Aorta (tissue), 5 donors: Measurements from ENCODE around the gene SIRT1. TPM values are rescaled to one million over a fixed set of nuclear protein-coding genes. Genes with fewer than 3 reads are reported as not detected.

Experiments
- ATAC-seq: fragments of 200-7000 bp; cut with Tn5 transposase; one replicate; pipeline ENCODE4 v1.9.1; 2022; ENCODE audit warnings: moderate library complexity; ENCODE audit not compliant: low FRiP score
- DNase-seq, 2 donors: peaks; one replicate each; pipeline ENCODE4 v3.0.0-alpha.2; 2020
- H3K27ac ChIP-seq, 2 donors: one replicate each; pipeline ENCODE4 v1.5.1; 2013; ENCODE audit warnings: low read length in 2 of 2, mild to moderate bottlenecking in 2 of 2, moderate library complexity in 2 of 2, control low read depth in 1 of 2, inconsistent platforms in 1 of 2, low read depth in 1 of 2
- H3K27me3 ChIP-seq, 2 donors: one replicate each; pipeline ENCODE4 v1.6.1; 2013; ENCODE audit warnings: control low read depth in 1 of 2, low read length in 1 of 2, mild to moderate bottlenecking in 1 of 2, moderate library complexity in 1 of 2; ENCODE audit not compliant: insufficient read depth in 2 of 2, control insufficient read depth in 1 of 2
- H3K36me3 ChIP-seq, 2 donors: one replicate each; pipeline ENCODE4 v1.6.1; 2013; ENCODE audit warnings: control low read depth in 1 of 2, low read length in 1 of 2, mild to moderate bottlenecking in 1 of 2; ENCODE audit not compliant: insufficient read depth in 2 of 2, control insufficient read depth in 1 of 2
- H3K4me1 ChIP-seq, 2 donors: one replicate each; pipeline ENCODE4 v1.6.1; 2013; ENCODE audit warnings: low read length in 2 of 2, control low read depth in 1 of 2, mild to moderate bottlenecking in 1 of 2, moderate library complexity in 1 of 2; ENCODE audit not compliant: insufficient read depth in 2 of 2, control insufficient read depth in 1 of 2
- H3K4me3 ChIP-seq, 2 donors: one replicate each; pipeline ENCODE4 v1.5.1; 2013; ENCODE audit warnings: low read length in 2 of 2, control low read depth in 1 of 2, mild to moderate bottlenecking in 1 of 2
- H3K9me3 ChIP-seq: one replicate; pipeline ENCODE4 v1.6.1; 2013; ENCODE audit warnings: mild to moderate bottlenecking, low read length; ENCODE audit not compliant: control insufficient read depth
- WGBS, 2 donors: extraction: QIAGEN DNeasy Blood & Tissue Kit; methylation state at CpG; one replicate each; pipeline ENCODE4 v1.1.7; 2013; 5-methylcytosine and 5-hydroxymethylcytosine counted together
- intact Hi-C, 2 donors: fragments of 100-400 bp; cut with DNase I; formaldehyde crosslinking; loops; one replicate each; pipeline versions ENCODE4 v1.14.2 to v1.15.0; 2022
- polyA plus RNA-seq, 2 donors: library from polyadenylated mRNA; stranded (reverse); fragments of 200-250 nt; gene quantifications; one replicate each; pipeline ENCODE4 v1.2.3, GENCODE V29; 2013
- total RNA-seq, 2 donors: library from RNA; stranded (reverse); fragmentation: NEBNext Ultra II Directional; extraction: Animal tissue kit (Norgen Biotek cat#: 25700); gene quantifications; one replicate each; pipeline ENCODE4 v1.2.1, GENCODE V29; 2021
- donor health status: healthy with polysubstance abuse.
- donor health status: Bipolar disorder and iron deficiency.
- donor health status: DM: no; HTN: no; CAD: no.
- donor health status: DM: no; HTN: no; CAD: no.
- donor health status: DM: yes; HTN: yes; CAD: no.

SIRT1 gene
- total and polyA plus RNA-seq, 4 donors: 13.0 to 24.8 (median 19.1) TPM

DNA sequence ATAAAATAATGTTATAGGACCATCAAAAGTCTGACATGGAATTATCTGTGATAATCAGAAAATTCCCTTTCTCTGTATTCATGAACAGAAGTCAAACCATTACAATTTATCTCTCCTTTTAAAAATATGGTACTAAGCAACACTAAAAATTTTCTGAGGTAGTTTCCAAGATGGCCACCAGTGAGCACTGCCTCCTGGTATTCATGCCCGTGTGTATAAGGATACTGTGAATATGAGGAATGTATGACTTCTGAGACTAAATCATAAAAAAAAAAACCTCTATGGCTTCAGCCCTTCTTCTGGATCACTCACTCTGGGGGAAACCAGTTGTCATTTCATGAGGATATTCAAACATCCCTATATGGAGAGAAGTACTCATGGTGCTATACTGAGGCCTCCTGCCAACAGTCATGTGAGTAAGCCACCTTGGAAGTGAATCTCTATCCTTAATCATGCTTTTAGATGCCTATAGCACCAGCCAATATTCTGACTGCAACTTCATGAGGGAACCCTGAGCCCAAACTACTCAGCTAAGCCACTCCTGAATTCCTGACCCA, 41.1 kb downstream of the SIRT1 start:
- H3K4me3 ChIP-seq: no peak overlapping the region
- ATAC-seq: no peak
- 68 to 72% methylated on average over 1 of the region's 1 CpG for WGBS, 2 donors

DNA sequence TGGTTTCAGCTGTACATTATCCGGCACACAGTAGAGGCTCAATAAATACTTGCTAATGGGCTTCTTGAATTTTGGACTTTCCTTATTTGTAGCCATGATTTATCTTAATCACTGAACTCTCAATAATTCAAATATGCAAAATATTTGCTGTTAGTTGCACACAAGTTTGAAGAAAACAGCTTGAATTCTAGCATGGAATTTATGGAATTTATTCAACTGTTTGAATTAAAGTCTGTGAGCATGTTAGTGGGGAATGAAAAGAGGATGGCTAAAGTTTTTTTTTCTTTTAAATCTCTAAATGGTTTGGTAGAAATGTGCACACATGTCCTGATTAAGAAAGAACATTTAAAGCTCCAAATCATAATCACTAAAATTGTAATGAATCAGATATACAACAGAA, 42.5 kb downstream of the SIRT1 start:
- intact Hi-C loops: no loop called here
- no peaks in the 10 kb centered on the region for H3K27me3 ChIP-seq
- no peaks in the 10 kb centered on the region for H3K9me3 ChIP-seq
- H3K36me3 ChIP-seq: no peaks in the 10 kb centered on the region
- no peak overlapping the region for H3K4me3 ChIP-seq
- no peak for DNase-seq
- 93 to 98% methylated on average over 1 of the region's 1 CpG for WGBS, 2 donors
- ATAC-seq: no peak
- no peaks in the 10 kb centered on the region for H3K4me1 ChIP-seq
- no peak overlapping the region for H3K27ac ChIP-seq

More for the DNA sequence above, 41.1 kb downstream of the SIRT1 start:
- Histone ChIP-seq H3K36me3 (no peaks in the 10 kb centered on the region), H3K9me3 (no peaks in the 10 kb centered on the region), H3K27me3 (no peaks in the 10 kb centered on the region), H3K4me1 (no peaks in the 10 kb centered on the region), H3K27ac (no peak overlapping the region)
- intact Hi-C loops: no loop called here
- DNase-seq: no peak

DNA sequence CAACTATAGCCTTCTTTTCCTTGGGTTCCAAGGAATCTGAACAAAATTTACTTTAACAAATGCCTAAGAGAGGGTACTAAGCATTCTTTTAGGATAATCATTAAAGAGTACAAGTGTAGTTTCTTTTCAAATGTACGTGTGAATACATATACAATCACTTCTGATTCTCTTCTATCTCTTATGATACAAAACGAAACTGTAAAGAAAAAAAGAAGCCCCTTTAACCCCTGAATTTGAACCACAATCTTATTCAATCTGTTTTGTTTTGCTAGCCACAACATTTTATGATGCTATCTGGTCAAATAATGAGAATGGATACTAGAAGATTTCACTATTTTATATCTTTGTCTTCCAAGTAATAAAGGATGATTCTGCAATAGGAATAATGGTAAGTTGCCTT, 48.7 kb downstream of the SIRT1 start:
- Histone ChIP-seq H3K4me3 (no peak overlapping the region), H3K27ac (no peak overlapping the region), H3K9me3 (no peaks in the 10 kb centered on the region), H3K4me1 (no peaks in the 10 kb centered on the region), H3K36me3 (no peaks in the 10 kb centered on the region), H3K27me3 (no peaks in the 10 kb centered on the region)
- ATAC-seq: no peak
- intact Hi-C loops: no loop called here
- WGBS, 2 donors: 88 to 90% methylated on average over 2 of the region's 2 CpGs
- DNase-seq: no peak

DNA sequence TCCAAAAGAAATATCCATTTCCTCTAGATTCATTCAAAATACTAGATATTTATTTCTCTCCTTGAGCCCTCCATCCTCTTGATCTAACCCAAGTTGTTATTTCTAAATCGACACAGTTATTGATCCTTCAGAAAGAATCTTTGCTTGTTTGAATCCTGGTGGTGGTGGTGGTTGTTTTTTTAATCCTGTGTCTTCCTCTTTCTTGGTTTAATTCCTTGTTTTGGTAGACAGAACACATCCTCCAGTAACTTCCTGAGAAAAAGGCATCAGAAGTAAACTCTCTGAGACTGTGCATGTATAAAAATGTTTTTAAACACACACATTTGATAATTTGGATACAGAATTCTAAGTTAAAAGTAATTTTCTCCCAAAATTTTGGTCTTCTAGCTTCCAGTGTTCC, 49.9 kb downstream of the SIRT1 start:
- WGBS, 2 donors: 86 to 87% methylated on average over 1 of the region's 1 CpG
- Histone ChIP-seq H3K36me3 (no peaks in the 10 kb centered on the region), H3K4me3 (no peak overlapping the region), H3K27me3 (no peaks in the 10 kb centered on the region), H3K27ac (no peak overlapping the region), H3K4me1 (no peaks in the 10 kb centered on the region), H3K9me3 (no peaks in the 10 kb centered on the region)
- ATAC-seq (no peak), DNase-seq (no peak)
- intact Hi-C loops: no loop called here

DNA sequence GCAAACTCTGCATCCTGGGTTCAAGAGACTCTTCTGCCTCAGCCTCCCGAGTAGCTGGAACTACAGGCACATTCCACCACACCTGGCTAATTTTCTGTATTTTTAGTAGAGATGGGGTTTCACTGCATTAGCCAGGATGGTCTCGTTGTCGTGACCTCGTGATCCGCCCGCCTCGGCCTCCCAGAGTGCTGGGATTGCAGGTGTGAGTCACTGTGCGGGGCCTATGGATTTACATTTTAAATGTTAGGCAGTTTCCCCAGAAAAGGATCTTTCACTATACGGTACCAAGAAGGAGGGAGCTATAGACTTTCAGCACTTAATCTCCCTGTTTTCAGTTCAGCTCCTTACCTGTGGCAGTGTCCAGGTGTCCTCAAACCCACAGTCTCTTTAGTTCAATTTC, 50.8 kb downstream of the SIRT1 start:
- intact Hi-C loops: no loop called here
- DNase-seq (no peak), ATAC-seq (no peak)
- Histone ChIP-seq H3K27me3 (no peaks in the 10 kb centered on the region), H3K4me1 (no peaks in the 10 kb centered on the region), H3K27ac (no peak overlapping the region), H3K4me3 (no peak overlapping the region), H3K36me3 (no peaks in the 10 kb centered on the region), H3K9me3 (no peaks in the 10 kb centered on the region)
- WGBS, 2 donors: 91 to 95% methylated on average over 9 of the region's 9 CpGs

DNA sequence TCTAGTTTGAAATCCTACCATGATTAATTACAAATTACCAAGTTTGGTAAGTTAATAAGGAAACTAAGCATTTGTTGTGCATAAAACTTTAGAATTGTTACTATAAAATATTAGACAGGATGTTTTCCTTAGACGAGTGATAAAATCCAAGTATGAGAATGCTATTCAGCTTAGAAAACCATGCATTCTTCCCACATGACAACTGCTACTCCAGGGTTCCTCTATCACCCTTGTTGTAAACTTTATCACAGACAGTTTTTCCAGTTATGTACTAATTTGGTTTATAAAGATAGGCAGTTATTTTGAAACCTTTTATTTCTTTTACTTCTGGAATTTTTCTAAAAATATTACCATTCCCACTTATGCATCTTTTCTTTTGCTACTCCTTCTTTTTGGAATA, 52.0 kb downstream of the SIRT1 start:
- Histone ChIP-seq H3K36me3 (no peaks in the 10 kb centered on the region), H3K4me3 (no peak overlapping the region), H3K9me3 (no peaks in the 10 kb centered on the region), H3K27ac (no peak overlapping the region), H3K4me1 (no peaks in the 10 kb centered on the region), H3K27me3 (no peaks in the 10 kb centered on the region)
- ATAC-seq (no peak), DNase-seq (no peak)
- WGBS, 2 donors: 28 to 55% methylated on average over 1 of the region's 1 CpG
- intact Hi-C loops: no loop called here

DNA sequence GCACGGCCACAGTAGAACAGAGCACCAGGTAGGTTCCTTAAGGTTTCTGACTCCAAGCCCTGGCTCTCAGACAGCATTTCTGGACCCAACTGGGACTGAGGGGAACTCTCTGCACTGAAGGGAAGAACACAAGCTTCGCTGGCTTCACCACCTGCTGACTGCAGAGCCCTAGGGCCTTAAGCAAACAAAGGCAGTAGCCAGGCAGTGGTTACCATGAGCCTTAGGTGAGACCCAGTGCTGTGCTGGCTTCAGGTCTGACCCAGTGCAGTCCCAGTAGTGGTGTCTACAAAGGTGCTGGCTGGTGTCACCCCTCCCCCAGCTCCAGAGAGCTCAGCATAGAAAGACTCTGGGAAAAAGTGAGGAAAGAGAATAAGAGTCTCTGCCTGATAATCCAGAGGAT, 59.5 kb downstream of the SIRT1 start:
- peaks cover 0 to 5% of the 10 kb centered on the region in 2 donors for H3K36me3 ChIP-seq
- WGBS, 2 donors: 94 to 98% methylated on average over 2 of the region's 2 CpGs
- DNase-seq: no peak

DNA sequence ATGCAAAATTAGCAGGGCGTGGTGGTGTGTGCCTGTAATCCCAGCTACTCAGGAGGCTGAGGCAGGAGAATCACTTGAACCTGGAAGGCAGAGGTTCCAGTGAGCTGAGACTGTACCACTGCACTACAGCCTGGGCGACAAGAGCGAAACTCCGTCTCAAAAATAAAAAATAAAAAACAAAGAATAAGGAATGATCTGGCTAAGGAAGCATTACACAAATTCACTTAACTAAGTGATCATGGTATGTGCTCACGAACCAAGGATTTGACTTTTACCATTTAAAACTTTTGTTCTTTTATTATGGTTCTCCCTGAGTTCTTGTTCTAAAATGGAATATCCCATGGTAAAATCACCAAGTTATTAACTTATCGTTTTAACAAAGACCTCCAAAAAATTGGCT, 71.2 kb downstream of the SIRT1 start:
- intact Hi-C loops: no loop called here
- H3K36me3 ChIP-seq: peaks cover 0 to 2% of the 10 kb centered on the region in 2 donors
- ATAC-seq: no peak
- no peak overlapping the region for H3K4me3 ChIP-seq
- no peak overlapping the region for H3K27ac ChIP-seq
- 96% methylated on average over 6 of the region's 6 CpGs for WGBS, 2 donors
- H3K4me1 ChIP-seq: no peaks in the 10 kb centered on the region
- no peaks in the 10 kb centered on the region for H3K9me3 ChIP-seq
- no peaks in the 10 kb centered on the region for H3K27me3 ChIP-seq
- no peak for DNase-seq

More for the DNA sequence above, 59.5 kb downstream of the SIRT1 start:
- Histone ChIP-seq H3K27me3 (no peaks in the 10 kb centered on the region), H3K4me1 (no peaks in the 10 kb centered on the region), H3K9me3 (no peaks in the 10 kb centered on the region), H3K27ac (no peak overlapping the region), H3K4me3 (no peak overlapping the region)
- intact Hi-C loops: no loop called here
- no peak for ATAC-seq

DNA sequence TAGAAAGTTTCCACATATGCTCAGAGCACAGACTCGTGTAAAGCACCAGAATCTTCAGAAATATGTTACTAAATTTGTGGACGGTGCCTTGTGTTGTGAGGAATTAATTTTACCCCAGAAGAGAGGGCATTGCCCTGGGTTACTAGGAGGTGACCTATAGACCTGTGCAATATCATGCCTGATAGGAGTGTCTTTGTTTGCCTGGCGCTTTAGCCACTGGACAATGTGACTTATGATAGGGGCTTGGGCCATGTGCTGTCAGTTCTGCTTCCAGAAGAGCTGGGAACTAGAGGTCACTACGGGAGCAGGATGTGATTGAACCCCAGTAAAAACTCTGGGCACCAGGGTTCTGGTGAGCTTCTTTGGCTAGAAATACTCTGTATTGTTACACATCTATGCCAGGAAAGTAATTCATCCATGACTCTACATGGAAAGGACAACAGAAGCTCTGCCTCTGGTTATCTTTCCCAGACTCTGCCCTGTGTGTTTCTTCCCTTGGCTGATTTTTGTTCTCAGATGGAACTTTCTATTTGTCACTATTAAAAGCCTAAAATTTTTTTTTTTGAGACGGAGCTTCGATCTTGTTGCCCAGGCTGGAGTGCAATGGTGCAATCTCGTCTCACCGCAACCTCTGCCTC, 75.5 kb downstream of the SIRT1 start:
- DNase-seq: no peak
- Histone ChIP-seq H3K4me1 (no peaks in the 10 kb centered on the region), H3K36me3 (peaks cover 0 to 4% of the 10 kb centered on the region in 2 donors), H3K4me3 (no peak overlapping the region), H3K9me3 (no peaks in the 10 kb centered on the region), H3K27ac (no peak overlapping the region), H3K27me3 (no peaks in the 10 kb centered on the region)
- intact Hi-C loops: no loop called here
- WGBS, 2 donors: 81 to 84% methylated on average over 8 of the region's 8 CpGs
- ATAC-seq: no peak
